Right lobe of liver (tissue), 4 donors: Measurements from ENCODE around the gene ZNF425.

Experiments
- CTCF ChIP-seq, 4 donors: fragments of 200-600 bp in 3 of 4; fragments of 450-650 bp in 1 of 4; IDR thresholded peaks; one replicate each; pipeline versions ENCODE4 v1.5.1 to v1.8.0; 2016 to 2022; ENCODE audit warnings: antibody characterized with exemption in 4 of 4, mild to moderate bottlenecking in 2 of 4
- POLR2A ChIP-seq: fragments of 450-650 bp; IDR thresholded peaks from one replicate; pipeline ENCODE4 v1.6.1; 2017; ENCODE audit warnings: antibody characterized with exemption, mild to moderate bottlenecking
- donor health status: DM: no; HTN: no; CAD: no.
- donor health status: DM: no; HTN: no; CAD: no.
- donor health status: DM: no; HTN: yes; CAD: no.

- TF ChIP-seq CTCF (IDR thresholded peaks at IDR 0.05) = no peak
- TF ChIP-seq POLR2A = no peak
Measured at GRCh38 chr7:149130572-149131198, 4.6 kb upstream of the ZNF425 start.
